HepG2 (cell line): ENCODE measurements around the gene UBAP1L. TPM values are rescaled to one million over a fixed set of nuclear protein-coding genes. Genes with fewer than 3 reads are reported as not detected.
A peak's percentile ranks its signal among the peaks of the same experiment; 100 is the strongest.

Experiments used
- BRD4 ChIP-seq: sonication (generic); formaldehyde crosslinking; IDR thresholded peaks from 2 replicates; pipeline ENCODE4 v1.4.0; 2020; ENCODE audit warnings: missing genetic modification reagents
- GATA4 ChIP-seq: sonication (generic); IDR thresholded peaks from 2 replicates; pipeline ENCODE4 v1.6.1; 2016; ENCODE audit warnings: antibody characterized with exemption, low read depth, borderline replicate concordance
- HBP1 ChIP-seq: IDR thresholded peaks from 2 replicates; pipeline ENCODE4 v1.6.1; 2016; ENCODE audit warnings: low read depth, control low read depth
- LCORL ChIP-seq, 2 experiments: fragments of 450-650 bp in 1 of 2; sonication (generic) in 1 of 2; formaldehyde crosslinking in 1 of 2; IDR thresholded peaks; 2 replicates each; pipeline versions ENCODE4 v1.5.0 to v1.6.1; 2017 to 2020; ENCODE audit warnings: antibody characterized with exemption in 1 of 2, missing genetic modification reagents in 1 of 2
- MAFF ChIP-seq: IDR thresholded peaks from 2 replicates; pipeline ENCODE4 v1.6.1; 2011; ENCODE audit warnings: low read depth, low read length, improper control_type of control experiment
- PHB2 ChIP-seq: fragments of 450-650 bp; IDR thresholded peaks from 2 replicates; pipeline ENCODE4 v1.6.1; 2018; ENCODE audit not compliant: partially characterized antibody
- ZNF343 ChIP-seq: sonication (generic); formaldehyde crosslinking; IDR thresholded peaks from 2 replicates; pipeline ENCODE4 v1.4.0; 2020; ENCODE audit warnings: mild to moderate bottlenecking, missing genetic modification reagents
- ZNF598 ChIP-seq: sonication (generic); formaldehyde crosslinking; IDR thresholded peaks from 2 replicates; pipeline ENCODE4 v1.5.1; 2020; ENCODE audit warnings: mild to moderate bottlenecking, missing genetic modification reagents, borderline replicate concordance
- polyA plus RNA-seq, 8 experiments: library from polyadenylated mRNA; depleted of rRNA in 3 of 8; stranded (reverse) in 7 of 8; unstranded in 1 of 8; fragments of >200 nt; fragmentation: Illumina TruSeq in 4 of 8; extraction: Trizol in 4 of 8; gene quantifications; 2 replicates each; pipeline versions ENCODE4 v1.2.1 to v1.2.3, GENCODE V29; 2011 to 2016; ENCODE audit warnings: low read depth in 4 of 8, missing spikeins in 1 of 8, mixed read lengths in 1 of 8; ENCODE audit not compliant: insufficient read depth in 1 of 8
- total RNA-seq, 5 experiments: library from RNA; depleted of rRNA; stranded (reverse); fragments of >200 nt; fragmentation: Illumina TruSeq; extraction: Trizol; gene quantifications; 2 replicates each; pipeline ENCODE4 v1.2.3, GENCODE V29; 2016; ENCODE audit warnings: low read depth in 1 of 5
- TF ChIP-seq, protein P1 (sequence below): sonication (generic); formaldehyde crosslinking; IDR thresholded peaks from 2 replicates; pipeline ENCODE4 v1.4.0; 2020; ENCODE audit warnings: mild to moderate bottlenecking, missing genetic modification reagents
- TF ChIP-seq, protein P2 (sequence below): sonication (generic); formaldehyde crosslinking; IDR thresholded peaks from 2 replicates; pipeline ENCODE4 v1.4.0; 2020; ENCODE audit warnings: mild to moderate bottlenecking, missing genetic modification reagents
- TF ChIP-seq, protein P3 (sequence below): sonication (generic); formaldehyde crosslinking; IDR thresholded peaks from 2 replicates; pipeline ENCODE4 v1.4.0; 2020; ENCODE audit warnings: missing genetic modification reagents, borderline replicate concordance
- TF ChIP-seq, protein P4 (sequence below): IDR thresholded peaks from 2 replicates; pipeline ENCODE4 v1.6.1; 2016; ENCODE audit warnings: low read depth

Gene UBAP1L
- total and polyA plus RNA-seq, 2 of the 13 experiments (the other 11 are each of a cell fraction or from before 2014, with no cell fraction given), result 0.86 to 1.4 TPM

DNA sequence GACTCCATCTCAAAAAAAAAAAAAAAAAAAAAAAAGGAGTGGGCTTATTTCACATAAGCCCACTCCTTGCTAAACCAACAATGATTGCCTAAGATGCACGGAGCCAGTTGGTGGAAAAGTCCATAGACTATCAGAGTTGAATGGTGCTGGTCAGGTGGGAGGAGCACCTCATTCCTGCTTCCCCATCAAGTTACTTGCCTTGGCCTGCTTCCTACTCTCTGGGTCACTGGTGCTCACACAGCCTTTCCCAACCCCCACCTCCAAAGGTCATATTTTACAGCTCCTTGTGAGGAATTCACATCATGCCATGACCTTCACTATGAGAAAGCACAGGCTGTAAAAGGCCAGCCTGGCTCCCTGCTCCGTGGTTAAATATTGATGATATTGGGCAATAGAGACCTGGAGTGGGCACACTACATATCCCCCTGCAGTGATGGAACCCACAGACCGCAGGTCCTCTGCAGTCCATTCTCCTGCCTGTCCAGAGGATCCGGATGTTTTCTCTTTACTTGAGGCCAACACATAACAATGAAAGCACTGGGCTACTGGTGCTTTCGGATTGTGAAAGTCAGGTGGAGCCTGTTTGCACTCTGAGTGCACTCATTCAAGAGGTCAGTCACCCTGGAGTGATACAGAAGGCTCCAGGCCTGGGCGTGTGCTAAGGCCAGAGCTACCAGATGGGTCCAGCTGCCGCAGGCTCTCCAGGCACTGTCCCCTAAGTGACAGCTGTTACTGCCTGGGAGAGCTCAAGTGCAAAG, 70.1 kb downstream of the UBAP1L start, which contains the start of gene SLC51B (continued):
- TF ChIP-seq, protein P1, sequence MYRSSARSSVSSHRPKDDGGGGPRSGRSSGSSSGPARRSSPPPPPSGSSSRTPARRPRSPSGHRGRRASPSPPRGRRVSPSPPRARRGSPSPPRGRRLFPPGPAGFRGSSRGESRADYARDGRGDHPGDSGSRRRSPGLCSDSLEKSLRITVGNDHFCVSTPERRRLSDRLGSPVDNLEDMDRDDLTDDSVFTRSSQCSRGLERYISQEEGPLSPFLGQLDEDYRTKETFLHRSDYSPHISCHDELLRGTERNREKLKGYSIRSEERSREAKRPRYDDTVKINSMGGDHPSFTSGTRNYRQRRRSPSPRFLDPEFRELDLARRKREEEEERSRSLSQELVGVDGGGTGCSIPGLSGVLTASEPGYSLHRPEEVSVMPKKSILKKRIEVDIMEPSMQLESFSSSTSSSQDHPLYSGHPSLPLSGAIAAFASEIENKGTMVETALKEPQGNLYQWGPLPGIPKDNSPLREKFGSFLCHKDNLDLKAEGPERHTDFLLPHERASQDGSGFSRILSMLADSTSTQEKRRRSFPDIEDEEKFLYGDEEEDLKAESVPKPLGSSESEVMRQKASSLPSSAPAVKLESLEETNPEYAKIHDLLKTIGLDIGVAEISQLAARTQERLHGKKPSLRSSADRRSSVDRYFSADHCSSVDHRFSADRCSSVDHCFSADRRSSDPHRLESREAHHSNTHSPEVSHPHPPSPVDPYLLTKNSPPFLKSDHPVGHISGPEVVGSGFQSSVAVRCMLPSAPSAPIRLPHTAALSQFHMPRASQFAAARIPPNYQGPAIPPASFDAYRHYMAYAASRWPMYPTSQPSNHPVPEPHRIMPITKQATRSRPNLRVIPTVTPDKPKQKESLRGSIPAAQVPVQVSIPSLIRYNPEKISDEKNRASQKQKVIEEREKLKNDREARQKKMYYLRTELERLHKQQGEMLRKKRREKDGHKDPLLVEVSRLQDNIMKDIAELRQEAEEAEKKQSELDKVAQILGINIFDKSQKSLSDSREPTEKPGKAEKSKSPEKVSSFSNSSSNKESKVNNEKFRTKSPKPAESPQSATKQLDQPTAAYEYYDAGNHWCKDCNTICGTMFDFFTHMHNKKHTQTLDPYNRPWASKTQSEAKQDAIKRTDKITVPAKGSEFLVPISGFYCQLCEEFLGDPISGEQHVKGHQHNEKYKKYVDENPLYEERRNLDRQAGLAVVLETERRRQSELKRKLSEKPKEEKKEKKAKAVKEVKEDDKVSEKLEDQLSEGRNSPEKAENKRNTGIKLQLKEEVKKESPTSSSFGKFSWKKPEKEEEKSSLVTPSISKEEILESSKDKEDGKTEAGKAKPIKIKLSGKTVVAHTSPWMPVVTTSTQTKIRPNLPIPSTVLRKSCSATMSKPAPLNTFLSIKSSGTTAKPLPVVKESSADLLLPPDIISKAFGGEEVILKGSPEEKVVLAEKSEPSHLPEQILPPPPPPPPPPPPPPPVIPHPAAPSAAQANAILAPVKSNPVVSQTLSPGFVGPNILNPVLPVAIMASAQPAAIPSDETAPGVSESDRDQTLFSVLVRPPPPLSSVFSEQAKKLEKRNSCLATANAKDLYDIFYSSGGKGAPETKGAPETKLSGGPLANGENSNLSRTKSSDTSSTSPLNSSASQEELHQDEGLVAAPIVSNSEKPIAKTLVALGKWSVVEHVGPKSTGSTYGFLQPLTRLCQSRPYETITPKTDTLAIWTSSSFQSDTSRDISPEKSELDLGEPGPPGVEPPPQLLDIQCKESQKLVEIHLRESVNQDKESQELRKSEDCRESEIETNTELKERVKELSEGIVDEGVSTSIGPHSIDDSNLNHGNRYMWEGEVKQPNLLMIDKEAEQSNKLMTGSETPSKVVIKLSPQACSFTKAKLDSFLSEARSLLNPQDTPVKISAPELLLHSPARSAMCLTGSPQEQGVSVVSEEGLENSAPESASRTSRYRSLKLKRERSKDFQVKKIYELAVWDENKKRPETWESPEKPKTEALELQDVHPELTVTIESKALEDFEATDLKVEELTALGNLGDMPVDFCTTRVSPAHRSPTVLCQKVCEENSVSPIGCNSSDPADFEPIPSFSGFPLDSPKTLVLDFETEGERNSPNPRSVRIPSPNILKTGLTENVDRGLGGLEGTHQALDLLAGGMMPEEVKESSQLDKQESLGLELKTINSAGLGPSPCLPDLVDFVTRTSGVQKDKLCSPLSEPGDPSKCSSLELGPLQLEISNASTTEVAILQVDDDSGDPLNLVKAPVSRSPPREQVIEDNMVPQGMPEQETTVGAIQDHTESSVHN (CRISPR knock-in tag), result no peak
- TF ChIP-seq MAFF (no peak), PHB2 (no peak), HBP1 (CRISPR knock-in tag) (peak; percentile 81; the same call in 1 of the 2 replicates), LCORL (IDR thresholded peaks at IDR 0.05) (no peak), LCORL (CRISPR knock-in tag; IDR thresholded peaks at IDR 0.05) (peak; percentile 76; the same call in 1 of the 2 replicates), BRD4 (CRISPR knock-in tag) (no peak), ZNF343 (peak; percentile 76), ZNF598 (0 out of 2 replicates have a peak, but pooled peaks have one; percentile 53), GATA4 (no peak)
- TF ChIP-seq, protein P2, sequence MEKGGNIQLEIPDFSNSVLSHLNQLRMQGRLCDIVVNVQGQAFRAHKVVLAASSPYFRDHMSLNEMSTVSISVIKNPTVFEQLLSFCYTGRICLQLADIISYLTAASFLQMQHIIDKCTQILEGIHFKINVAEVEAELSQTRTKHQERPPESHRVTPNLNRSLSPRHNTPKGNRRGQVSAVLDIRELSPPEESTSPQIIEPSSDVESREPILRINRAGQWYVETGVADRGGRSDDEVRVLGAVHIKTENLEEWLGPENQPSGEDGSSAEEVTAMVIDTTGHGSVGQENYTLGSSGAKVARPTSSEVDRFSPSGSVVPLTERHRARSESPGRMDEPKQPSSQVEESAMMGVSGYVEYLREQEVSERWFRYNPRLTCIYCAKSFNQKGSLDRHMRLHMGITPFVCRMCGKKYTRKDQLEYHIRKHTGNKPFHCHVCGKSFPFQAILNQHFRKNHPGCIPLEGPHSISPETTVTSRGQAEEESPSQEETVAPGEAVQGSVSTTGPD (CRISPR knock-in tag), result peak; percentile 60; the same call in 1 of the 2 replicates
- TF ChIP-seq, protein P3, sequence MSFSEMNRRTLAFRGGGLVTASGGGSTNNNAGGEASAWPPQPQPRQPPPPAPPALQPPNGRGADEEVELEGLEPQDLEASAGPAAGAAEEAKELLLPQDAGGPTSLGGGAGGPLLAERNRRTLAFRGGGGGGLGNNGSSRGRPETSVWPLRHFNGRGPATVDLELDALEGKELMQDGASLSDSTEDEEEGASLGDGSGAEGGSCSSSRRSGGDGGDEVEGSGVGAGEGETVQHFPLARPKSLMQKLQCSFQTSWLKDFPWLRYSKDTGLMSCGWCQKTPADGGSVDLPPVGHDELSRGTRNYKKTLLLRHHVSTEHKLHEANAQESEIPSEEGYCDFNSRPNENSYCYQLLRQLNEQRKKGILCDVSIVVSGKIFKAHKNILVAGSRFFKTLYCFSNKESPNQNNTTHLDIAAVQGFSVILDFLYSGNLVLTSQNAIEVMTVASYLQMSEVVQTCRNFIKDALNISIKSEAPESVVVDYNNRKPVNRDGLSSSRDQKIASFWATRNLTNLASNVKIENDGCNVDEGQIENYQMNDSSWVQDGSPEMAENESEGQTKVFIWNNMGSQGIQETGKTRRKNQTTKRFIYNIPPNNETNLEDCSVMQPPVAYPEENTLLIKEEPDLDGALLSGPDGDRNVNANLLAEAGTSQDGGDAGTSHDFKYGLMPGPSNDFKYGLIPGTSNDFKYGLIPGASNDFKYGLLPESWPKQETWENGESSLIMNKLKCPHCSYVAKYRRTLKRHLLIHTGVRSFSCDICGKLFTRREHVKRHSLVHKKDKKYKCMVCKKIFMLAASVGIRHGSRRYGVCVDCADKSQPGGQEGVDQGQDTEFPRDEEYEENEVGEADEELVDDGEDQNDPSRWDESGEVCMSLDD (CRISPR knock-in tag), result peak; percentile 10; the same call in 1 of the 2 replicates
- TF ChIP-seq, protein P4, sequence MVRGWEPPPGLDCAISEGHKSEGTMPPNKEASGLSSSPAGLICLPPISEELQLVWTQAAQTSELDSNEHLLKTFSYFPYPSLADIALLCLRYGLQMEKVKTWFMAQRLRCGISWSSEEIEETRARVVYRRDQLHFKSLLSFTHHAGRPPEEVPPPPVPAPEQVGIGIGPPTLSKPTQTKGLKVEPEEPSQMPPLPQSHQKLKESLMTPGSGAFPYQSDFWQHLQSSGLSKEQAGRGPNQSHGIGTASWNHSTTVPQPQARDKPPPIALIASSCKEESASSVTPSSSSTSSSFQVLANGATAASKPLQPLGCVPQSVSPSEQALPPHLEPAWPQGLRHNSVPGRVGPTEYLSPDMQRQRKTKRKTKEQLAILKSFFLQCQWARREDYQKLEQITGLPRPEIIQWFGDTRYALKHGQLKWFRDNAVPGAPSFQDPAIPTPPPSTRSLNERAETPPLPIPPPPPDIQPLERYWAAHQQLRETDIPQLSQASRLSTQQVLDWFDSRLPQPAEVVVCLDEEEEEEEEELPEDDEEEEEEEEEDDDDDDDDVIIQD, result peak; percentile 78
